CD4-positive, alpha-beta T cell treated with Interleukin-4 for 4 hours (primary cell): ENCODE measurements around the gene DNAI4.
A peak's percentile ranks its signal among the peaks of the same experiment; 100 is the strongest.
"Not testable (repeated sequence)": the region's sequence is repeated elsewhere in the genome, so short reads cannot be mapped to it uniquely, and the experiment has no call there.

Source experiments
- DNase-seq: peaks from one replicate; pipeline ENCODE4 v3.0.0-alpha.2; 2020

DNAI4 gene

DNA sequence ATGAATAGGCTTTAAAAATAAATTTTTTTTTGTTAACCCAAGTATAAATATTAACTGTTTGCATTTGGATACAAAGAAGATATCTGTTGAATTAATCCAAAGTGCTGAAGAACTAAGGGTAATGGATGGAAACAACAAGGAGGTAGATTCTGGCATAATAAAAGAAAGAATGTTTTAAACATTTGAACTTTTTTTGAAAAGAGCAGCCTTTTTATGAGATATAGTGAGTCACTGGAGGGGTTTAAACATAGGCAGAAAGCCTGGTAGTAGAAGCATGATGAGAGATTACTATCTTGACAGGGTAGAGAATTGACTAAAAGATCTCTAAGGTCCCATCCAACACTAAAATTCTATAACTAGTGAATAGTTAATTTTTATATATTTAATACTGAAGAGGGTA is 2.9 kb upstream of the DNAI4 start:
- no peak for DNase-seq

DNA sequence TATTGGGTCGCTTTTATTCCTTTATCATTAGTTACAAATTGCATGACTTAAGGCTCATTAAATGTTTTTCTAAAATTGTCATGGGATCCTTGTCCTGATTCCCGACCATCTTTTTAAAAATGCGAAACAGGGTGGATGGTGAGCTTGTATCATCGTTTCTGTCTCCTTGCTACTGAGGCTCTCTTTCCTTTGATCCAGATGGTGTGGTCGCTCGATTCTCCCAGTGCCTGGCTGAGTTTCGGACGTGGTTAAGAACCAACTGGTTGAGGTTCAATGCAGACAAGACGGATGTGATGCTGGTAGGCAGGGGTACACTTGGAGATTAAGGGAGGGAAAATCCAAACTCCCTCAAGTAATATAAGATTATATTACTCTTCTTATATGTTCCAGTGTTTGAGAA is 1.3 kb upstream of the DNAI4 start:
- no peak for DNase-seq

DNA sequence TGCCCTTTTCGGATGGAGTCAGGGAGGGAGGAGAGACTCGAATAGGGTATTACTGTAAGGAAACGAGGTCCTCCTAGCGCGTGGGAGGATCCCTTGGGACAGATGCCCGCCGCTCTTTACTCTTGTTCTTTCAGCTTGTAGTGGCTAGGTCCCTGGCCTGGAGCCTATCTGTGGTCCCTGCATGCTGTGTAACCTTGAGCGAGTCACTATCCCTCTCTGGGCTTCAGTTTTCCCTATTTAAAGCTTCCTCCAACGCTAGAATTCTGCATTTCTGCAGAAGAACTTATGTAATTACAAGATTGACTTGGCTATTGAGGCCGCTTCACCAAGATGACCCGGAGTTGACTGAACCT is 878 bp upstream of the DNAI4 start:
- no peak for DNase-seq

DNA sequence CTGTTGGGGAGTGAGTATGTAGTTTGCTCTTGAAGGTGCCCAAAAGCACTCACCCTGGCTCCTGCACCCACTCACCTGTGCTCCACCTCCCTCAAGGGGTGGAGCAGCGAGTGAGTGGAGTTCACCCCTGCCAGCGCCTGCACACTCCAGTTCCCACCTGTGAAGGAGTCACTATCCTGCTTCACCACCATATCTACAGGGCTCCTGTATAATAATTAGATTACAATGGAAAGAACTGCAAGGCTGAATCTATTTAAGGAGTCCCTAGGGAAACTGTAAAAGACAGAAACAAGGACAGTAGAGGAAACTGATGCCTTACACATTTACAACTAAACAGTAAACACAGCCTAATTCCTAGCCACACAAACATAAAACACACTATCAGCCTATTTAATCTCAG is 4.1 kb downstream of the DNAI4 start:
- no peak for DNase-seq

DNA sequence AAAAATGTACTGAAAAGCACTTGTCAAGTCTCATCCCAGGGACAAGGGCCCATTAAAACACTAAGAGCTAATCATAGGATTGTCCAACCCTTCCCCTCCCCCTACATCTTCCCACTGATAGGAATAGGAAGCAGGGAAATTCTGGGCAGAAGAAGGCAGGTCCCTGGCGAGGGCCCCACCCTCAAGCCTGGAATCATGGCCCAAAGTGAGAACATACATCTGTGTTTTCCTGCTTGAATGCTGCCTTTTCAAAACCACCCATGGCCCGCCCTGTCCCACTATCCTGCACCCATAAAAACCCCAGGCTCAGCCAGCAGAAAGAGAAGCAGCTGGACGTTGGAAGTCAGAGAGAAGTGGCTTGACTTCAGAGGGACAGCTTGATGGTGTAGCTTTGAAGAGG is 4.8 kb downstream of the DNAI4 start:
- no peak for DNase-seq

DNA sequence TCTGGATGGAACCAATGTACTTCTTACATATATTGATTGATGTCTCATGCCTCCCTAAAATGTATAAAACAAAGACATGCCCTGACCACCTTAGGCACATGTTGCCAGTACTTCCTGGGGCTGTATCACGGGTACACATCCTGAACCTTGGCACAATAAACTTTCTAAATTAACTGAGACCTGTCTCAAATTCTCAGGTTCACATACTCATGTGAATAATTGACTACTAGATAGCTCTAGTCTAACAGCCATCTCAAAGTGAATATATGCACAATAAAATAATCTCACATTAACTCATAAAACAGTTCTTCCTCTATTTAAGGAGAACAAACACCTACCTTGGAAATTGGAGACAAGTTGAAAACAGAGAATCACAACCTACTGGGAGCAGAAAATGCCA is 5.6 kb downstream of the DNAI4 start:
- no peak for DNase-seq

DNA sequence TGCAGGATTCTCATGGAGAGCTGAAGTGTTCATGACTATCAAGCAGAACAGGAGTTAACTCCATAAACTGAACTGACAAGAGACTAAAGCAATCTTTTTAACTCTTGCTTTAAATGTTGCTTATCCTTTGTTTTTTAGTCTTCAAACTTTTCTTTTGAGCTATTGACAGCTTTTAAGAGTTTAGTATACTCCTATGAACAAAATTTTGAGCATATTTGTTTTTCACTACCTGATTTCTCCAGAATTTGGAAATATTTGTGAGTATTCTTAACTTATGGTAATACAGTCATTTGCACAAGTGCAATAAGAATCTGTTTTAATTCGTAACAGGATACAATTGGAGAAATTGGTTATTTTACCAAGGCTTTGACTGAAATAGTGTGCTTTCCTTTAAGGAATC is 7.2 kb downstream of the DNAI4 start:
- no peak for DNase-seq

DNA sequence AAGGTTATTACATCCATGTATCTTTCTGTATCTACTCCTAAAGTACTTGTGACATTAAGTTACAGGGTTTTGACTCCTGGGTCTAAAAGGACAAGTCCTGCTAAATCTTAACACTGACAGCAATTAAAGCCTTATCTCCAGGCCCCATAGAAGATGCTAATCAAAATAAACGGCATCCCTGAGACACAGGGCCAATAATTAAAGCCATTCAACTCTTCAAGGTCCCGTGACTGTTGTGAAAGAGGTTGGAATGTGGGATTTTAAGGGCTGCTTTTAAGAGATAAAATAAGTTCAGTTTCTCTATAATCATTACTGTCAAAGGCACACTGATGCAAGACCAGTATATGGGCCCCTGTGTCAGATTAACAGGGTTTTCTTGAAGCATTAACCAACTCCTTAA is 8.3 kb downstream of the DNAI4 start:
- no peak for DNase-seq

DNA sequence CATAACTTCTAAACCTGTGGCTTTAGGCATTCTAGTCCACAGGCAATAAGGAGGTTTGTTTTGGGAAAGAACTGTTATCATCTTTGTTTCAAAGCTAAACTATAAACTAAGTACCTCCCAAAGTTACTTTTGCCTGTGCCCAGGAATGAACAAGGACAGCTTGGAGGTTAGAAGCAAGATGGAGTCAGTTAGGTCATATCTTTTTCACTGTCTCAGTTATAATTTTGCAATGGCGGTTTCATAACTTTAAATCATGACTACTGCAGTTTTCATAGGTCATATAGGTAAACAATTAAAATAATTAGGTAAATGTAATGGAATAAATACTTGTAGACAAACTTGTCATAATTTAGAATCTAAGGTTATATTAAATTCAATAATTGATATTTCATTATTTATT is 9.5 kb downstream of the DNAI4 start:
- not testable (repeated sequence) for DNase-seq

DNA sequence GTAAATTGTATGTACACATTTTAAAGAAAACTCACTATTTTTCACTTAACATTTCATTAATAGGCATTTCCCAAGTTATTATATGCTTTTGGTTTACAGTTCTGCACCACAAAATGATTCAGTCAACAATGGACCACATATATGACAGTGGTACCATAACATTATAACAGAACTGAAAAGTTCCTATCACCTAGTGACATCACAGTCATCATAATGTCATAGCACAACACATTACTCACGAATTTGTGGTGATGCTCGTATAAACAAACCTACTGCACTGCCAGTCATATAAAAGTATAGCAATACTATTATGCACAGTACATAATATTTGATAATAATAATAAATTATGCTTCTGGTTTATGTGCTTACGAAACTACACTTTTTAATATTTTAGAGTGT is 30.9 kb downstream of the DNAI4 start:
- no peak for DNase-seq

DNA sequence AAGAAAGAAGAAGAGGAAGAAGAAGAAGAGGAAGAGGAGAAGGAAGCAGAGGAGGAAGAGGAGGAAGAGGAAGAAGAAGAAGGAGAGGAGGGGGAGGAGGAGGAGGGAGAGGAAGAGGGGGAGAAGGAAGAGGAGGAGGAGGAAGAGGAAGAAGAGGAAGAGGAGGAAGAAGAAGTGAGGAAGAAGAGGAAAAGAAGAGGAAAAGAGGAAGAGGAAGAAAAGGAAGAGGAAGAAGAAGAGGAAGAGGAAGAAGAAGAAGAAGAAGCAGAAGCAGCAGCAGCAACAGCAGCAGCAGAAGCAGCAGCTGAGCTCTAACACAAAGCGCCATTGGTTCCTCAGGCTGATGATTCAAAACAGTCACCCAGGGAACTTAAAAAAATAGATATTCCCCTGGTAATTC is 34.0 kb downstream of the DNAI4 start:
- no peak for DNase-seq

DNA sequence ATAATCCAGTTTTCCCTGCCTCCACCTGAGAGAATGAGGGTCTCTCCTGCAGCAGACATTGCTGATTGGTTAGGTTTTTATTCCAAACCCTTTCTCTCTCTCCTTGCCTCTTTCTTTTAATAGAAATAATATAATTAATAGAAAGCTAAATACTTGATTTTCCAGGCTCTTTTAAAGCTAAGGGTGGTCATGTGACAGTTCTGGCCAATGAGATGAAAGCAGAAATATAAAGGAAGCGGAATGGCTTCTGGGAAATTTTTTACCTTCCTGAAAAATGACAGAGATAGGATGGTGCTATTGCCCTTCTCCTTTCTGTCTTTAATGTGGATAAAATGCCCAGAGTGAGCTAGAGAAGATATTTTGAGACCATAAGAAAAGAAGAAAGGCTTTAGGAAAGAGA is 35.6 kb downstream of the DNAI4 start:
- DNase-seq, result no peak

DNA sequence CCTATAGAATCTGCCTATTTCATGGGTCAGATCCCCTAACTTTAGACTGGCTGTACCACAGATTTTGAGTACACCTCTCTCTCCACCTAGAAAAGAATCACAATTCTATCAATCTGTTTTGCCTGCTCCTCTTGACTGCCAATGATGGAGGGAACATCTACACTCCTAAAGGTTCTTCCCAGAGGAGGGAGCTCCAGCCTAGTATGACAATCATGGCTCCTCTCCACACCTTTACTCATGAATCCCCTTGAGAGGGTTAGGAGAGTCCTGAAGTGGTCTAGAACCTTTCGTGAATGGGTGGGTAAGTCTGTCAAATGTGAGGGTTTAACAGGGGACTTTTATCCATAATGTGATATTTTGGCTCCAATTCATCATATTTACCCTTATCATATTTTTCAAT is 48.0 kb downstream of the DNAI4 start:
- no peak for DNase-seq

DNA sequence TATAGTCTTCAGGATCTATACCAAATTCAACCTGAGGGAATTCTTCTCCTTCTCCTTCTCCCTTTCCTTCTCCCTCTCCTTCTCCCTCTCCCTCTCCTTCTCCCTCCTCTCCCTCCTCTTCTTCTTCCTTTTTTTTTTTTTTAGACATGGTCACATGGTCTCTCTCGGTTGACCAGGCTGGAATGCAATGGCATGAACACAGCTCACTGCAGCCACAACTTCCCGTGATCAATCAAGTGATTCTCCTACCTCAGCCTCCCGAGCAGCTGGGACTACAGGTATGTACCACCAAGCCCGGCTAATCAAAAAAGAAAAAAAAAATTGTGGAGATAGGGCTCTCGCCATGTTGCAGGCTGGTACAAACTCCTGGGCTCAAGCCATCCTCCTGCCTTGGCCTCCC is 51.5 kb downstream of the DNAI4 start:
- no peak for DNase-seq

DNA sequence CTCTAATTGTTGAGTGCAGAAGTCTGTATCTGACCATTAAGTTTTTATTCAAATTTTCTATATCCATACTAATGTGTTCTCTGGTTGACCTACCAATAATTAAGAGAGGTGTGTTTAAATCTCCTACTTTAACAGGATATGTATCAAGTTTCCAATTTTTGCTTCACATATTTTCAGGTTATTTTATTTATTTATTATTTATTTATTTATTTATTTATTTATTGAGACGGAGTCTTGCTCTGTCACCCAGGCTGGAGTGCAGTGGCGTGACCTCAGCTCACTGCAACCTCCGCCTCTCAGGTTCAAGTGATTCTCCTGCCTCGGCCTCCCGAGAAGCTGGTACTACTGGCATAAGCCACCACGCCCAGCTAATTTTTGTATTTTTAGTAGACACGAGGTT is 52.6 kb downstream of the DNAI4 start:
- DNase-seq, result not testable (repeated sequence)

DNA sequence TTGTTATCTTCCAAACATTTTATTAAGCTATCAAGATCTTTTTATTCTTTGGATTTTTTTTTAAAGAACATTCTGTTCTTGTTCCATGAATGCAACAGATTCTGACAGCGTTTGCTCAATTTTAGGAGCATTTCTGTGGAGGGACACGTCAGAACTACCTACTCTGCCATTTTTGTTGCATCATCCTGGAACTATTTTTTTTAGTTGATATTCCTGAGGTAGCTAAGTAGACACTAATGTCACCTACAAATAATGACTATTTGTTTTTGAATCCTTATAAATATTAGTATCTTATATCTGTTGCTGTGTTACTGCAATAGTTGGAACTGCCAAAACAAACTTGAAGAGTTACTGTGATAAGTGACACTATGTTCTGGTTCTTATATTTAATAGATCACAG is 57.2 kb downstream of the DNAI4 start:
- DNase-seq, result no peak

DNA sequence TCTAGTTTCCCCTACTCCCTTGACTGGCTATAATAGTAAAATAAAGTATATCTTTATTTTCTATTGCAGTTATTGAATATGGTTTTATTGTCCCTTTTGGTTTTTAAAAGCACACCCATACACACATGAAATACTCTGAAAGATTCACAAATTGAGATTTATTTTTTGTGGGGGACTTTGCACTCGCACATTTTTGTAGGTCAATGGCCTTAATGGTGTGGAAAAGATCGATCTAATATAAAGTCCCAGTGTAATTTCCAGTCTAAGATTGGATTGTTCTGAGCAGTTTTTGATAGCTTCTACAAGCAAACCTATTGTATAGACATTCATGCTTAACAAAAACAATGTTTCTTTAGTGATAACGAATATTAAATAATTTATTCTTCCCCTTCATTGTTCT is 64.1 kb downstream of the DNAI4 start:
- DNase-seq, result no peak

DNA sequence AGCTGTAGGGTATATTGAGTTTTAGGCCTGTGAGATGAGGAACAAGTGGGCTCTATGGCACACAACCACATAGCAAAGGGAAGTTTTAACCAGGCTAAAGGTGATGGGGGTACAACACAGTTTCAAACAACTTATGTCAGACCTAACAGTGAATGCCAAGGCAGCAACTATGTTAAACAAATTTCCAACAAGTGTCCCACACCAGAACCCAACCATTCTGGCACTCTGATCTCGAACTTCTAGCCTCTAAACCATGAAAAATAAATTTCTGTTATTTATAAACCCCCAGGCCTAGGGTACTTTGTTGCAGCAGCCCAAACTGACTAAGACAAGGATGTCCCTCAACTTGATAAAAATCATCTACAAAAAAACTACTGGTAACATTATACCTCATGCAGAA is 71.3 kb downstream of the DNAI4 start:
- no peak for DNase-seq

DNA sequence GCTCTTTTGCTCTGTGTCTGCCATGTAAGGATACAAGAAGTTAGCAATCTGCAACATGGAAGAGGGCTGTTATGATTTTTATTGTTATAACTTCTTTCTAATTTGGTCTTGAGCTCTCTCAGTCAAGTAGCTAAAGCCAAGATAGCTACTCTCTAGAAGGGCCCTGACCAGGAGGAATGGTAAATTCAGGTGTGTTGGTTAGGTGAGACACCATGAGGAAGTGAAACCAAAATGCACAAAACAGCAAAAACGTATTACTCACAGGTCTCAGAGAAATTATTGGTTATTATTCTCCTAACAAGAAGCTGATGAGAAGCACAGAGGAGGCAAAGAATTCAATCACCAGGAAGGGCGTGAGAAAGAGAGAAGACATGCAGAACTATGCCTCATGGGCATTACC is 71.8 kb downstream of the DNAI4 start:
- DNase-seq, result no peak

DNA sequence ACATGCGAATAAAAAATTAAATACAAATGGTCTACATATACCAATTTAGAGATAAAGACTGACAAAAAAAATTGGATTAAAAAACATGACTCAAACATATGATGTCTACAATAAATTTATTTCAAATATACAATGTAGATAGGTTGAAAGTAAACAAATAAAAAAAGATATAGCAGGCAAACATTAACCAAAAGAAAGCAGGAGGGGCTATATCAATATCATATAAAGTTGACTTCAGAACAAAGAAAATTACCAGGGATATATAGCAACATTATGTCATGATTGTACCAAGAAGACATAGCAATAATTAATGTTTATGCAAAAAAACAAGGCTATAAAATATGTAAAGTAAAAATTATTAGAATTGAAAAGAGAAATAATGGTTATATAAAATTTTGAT is 73.7 kb downstream of the DNAI4 start:
- no peak for DNase-seq

DNA sequence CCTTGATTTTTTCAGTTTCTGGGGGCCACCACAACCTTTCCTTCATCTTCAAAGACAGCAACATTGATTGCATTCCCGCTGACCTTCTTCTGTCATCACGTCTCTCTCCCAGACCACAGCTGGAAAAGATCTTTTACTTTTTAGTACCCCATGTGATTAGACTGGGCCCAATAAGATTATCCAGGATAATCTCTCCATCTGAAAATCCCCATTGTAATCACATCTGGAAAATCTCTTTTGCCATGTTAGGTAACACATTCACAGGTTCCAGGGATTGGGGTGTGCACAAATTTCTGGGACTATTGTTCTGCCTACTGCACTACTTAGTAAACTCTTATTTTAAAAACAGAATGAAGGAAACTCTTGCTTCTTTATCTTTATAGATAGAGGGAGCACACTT is 76.5 kb downstream of the DNAI4 start:
- no peak for DNase-seq

DNA sequence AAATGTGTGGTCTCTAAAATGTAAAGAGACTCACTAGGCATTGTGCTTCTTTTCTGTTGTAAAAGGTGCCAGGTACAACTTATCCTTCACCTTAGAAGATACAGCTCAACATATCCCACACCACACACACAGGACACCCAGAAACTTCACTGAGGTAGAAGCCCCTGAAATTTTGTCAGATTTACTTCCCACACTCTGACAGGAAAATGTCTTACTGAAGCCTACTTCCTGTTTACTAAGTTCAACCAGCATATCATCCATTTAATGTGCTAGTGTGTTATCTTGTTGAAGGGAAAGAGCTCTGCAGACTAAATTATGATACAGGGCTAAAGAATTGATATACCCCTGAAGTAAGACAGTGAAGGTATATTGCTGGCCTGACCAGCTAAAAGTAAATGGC is 83.7 kb downstream of the DNAI4 start:
- peak; percentile 2 for DNase-seq

DNA sequence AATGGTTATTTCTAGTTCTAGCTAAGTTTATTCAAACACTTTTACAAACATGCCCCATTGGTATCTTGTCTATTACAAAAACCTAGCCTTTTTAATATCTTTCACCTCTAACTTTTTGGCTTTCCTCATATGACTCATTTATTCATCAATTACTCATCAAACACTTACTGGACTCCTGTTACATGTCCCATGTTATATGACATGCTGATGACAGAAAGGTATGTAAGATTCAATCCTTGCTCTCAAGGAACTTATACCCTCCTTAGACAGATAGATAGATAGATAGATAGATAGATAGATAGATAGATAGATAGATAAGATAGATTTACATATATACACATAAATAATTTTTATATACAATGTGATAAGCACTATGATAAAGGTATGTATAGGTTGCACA is 89.7 kb downstream of the DNAI4 start:
- no peak for DNase-seq

DNA sequence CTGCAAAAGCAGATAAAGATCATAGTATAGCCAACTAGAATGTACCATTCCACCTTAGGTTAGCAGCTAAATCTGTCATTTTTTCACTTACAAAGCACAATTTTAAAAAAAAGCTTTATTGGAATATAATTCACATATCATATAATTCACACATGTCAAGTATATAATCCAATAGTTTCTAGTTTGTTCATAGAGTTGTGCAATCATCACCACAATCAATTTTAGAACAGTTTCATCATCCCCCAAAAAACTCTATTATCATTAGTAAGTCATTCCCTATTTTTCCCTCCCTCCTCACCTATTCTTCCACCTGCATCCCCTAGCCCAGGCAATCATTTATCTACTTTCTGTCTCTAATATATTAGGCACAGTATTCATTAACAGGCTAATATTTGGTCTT is 91.5 kb downstream of the DNAI4 start:
- DNase-seq, result no peak

DNA sequence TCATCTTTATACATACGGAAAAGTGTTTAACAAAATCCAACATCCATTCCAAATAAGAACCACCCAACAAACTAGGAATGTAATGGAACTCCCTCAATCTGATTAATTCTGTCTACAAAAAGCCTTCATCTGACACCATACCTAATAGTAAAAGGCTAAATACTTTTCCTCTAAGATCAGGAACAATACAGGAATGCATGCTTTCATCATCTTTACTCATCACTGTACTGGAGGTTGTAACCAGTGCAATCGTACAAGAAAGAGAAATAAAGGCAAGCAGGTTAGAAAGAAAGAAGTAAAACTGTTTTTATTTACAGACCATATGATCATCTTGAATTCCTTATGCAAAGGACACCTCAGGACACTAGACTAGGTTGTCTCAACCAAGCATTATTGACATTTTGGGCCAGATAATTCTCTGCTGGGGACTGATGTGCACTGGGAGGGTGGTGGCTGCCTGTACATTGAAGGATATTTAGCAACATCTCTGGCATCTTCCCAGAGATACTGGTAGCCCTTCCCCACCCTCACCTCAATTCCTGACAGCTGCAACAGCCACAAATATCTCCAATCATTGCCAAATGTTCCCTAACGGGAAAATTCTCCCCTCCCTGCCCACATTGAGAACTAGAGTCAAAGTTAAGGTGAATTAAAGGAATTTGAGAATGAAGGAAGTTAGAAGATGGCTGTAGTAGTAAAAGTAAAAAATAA is 93.0 kb downstream of the DNAI4 start:
- DNase-seq, result no peak

DNA sequence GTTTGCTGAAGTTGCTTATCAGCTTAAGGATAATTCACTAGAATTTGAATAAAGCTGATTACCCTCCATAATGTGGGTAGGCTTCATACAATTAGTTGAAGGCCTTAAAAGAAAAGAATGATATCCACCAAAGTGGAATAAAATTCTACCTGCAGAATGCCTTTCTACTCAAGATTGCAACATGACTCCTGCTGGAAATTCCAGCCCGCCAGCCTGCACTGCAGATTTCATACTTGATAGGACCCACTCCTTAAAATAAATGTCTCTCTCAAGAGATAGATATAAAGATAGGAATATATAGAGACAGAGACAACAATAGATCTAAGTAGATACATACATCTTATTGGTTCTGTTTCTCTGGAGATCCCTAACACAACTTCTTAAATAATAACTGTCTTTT is 99.9 kb downstream of the DNAI4 start:
- DNase-seq, result no peak
